SK-N-MC (cell line): ENCODE results near the gene ACER2.

Source experiments
- EZH2 ChIP-seq: fragments of 200-600 bp; sonication (generic); IDR thresholded peaks from one replicate; pipeline ENCODE4 v1.6.1; 2017; ENCODE audit warnings: antibody characterized with exemption
- FOXP2 ChIP-seq: optimal IDR thresholded peaks from 2 replicates; pipeline ENCODE3; 2011; ENCODE audit warnings: mild to moderate bottlenecking, moderate library complexity; ENCODE audit not compliant: insufficient read depth; ENCODE audit errors: extremely low read length, control extremely low read depth
- POLR2AphosphoS5 ChIP-seq: IDR thresholded peaks from 2 replicates; pipeline ENCODE4 v1.6.1; 2012; ENCODE audit warnings: mild to moderate bottlenecking, low read depth, low read length, borderline replicate concordance

GRCh38 chr9:19451240-19452087 lies 42.7 kb downstream of the ACER2 start:
- no peak for TF ChIP-seq EZH2
- no peak for TF ChIP-seq POLR2AphosphoS5
- TF ChIP-seq FOXP2, result no peak
